Prostate gland (tissue), 2 donors: ENCODE measurements around the gene ARFRP1. TPM values are rescaled to one million over a fixed set of nuclear protein-coding genes. Genes with fewer than 3 reads are reported as not detected.

Experiments
- DNase-seq: peaks from one replicate; pipeline ENCODE4 v3.0.0-alpha.2; 2019; ENCODE audit warnings: low spot score
- H3K27ac ChIP-seq, 2 donors: fragments of 200-600 bp; sonication (generic); 2 replicates each; pipeline ENCODE4 v1.5.1; 2017 to 2019
- H3K27me3 ChIP-seq: fragments of 200-600 bp; sonication (generic); replicated peaks from 2 replicates; pipeline ENCODE4 v1.5.1; 2019; ENCODE audit not compliant: insufficient read depth
- H3K36me3 ChIP-seq, 2 donors: fragments of 200-600 bp; sonication (generic); 1 replicate in 1 of 2; 2 replicates in 1 of 2; pipeline versions ENCODE4 v1.5.1 to v1.8.1; 2017 to 2019
- H3K4me1 ChIP-seq: fragments of 200-600 bp; sonication (generic); replicated peaks from 2 replicates; pipeline ENCODE4 v1.5.1; 2019
- H3K4me3 ChIP-seq, 2 donors: fragments of 200-600 bp; sonication (generic); 2 replicates each; pipeline ENCODE4 v1.5.1; 2017 to 2019
- H3K9me3 ChIP-seq: fragments of 200-600 bp; sonication (generic); 2 replicates; pipeline ENCODE4 v1.5.1; 2017
- POLR2A ChIP-seq: fragments of 450-650 bp; IDR thresholded peaks from one replicate; pipeline ENCODE4 v1.6.1; 2016; ENCODE audit warnings: antibody characterized with exemption, mild to moderate bottlenecking
- POLR2AphosphoS5 ChIP-seq: sonication (generic); formaldehyde crosslinking; IDR thresholded peaks from one replicate; pipeline ENCODE4 v1.6.1; 2017; ENCODE audit warnings: antibody characterized with exemption
- WGBS: methylation state at CpG from one replicate; pipeline ENCODE4 v1.1.5; 2018; 5-methylcytosine and 5-hydroxymethylcytosine counted together
- intact Hi-C: fragments of 100-400 bp; cut with DNase I; formaldehyde crosslinking; loops from one replicate; pipeline ENCODE4 v1.14.2; 2022
- total RNA-seq, 2 donors: library from RNA; depleted of rRNA; stranded (reverse); fragments of >200 nt; gene quantifications; one replicate each; pipeline ENCODE4 v1.1.0, GENCODE V29; 2016
- TF ChIP-seq, protein P1 (sequence below), 4 experiments: fragments of 200-600 bp in 2 of 4; fragments of 450-650 bp in 2 of 4; sonication (generic) in 2 of 4; IDR thresholded peaks; 1 replicate in 3 of 4; 2 replicates in 1 of 4; pipeline ENCODE4 v1.5.1; 2016 to 2019; ENCODE audit warnings: antibody characterized with exemption in 4 of 4, mild to moderate bottlenecking in 2 of 4, moderate library complexity in 2 of 4

ARFRP1 gene
- total RNA-seq, 2 donors from 2014 or later = 36.8 to 50.8 TPM

DNA sequence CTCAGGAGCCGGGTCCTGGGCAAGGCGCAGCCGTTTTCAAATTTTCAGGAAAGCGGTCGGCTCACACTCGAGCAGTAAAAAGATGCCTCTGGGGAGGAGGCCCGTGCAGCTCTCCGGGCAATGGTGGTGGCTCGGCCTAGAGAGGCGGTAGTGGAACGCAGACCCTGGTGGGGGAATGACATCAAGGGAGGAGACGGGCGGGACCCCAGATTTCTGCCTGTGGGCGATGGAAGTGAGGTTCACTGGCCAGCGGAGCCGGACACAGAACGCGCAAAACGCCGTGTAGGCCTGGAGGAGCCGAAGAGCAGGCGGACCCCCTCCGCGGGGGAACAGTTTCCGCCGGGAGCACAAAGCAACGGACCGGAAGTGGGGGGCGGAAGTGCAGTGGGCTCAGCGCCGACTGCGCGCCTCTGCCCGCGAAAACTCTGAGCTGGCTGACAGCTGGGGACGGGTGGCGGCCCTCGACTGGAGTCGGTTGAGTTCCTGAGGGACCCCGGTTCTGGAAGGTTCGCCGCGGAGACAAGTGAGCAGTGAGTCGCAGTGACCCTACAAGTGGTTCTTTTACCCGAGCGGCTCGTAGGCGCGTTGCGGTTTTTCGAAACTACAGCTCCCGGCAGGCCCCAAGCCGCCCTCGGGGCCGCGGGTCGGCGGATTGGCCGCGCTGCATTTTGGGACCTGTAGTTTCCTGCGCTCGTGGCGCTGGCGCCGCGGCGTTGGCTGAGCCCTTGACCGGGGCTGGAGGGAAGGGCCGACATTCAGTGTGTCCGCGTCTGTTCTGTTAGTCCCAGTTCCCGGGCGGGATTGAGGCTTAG is 49.6 kb downstream of the ARFRP1 start, which contains the start of gene RTEL1:
RTEL1 (plus strand) TSS at position 376 of the 812 bp plus-strand sequence. CDS start 1,091 bp downstream, outside the sequence.
- H3K27me3 ChIP-seq = no peaks in the 10 kb centered on the region
- H3K9me3 ChIP-seq = no peaks in the 10 kb centered on the region
- peak within 1 kb of the TSS; percentile 69 to 79 for H3K4me3 ChIP-seq
- intact Hi-C loops = loop anchor here (5.0 kb wide), 2 partner anchors 49 to 79 kb away; partner anchors contain the start of genes ARFRP1, LIME1, SLC2A4RG and ZGPAT
- H3K36me3 ChIP-seq = peaks cover 0 to 5% of the 10 kb centered on the region in 2 donors
- WGBS = 1% methylated on average over 69 of the region's 73 CpGs
- H3K27ac ChIP-seq = peak within 1 kb of the TSS; percentile 86 to 87
- TF ChIP-seq, protein P1, sequence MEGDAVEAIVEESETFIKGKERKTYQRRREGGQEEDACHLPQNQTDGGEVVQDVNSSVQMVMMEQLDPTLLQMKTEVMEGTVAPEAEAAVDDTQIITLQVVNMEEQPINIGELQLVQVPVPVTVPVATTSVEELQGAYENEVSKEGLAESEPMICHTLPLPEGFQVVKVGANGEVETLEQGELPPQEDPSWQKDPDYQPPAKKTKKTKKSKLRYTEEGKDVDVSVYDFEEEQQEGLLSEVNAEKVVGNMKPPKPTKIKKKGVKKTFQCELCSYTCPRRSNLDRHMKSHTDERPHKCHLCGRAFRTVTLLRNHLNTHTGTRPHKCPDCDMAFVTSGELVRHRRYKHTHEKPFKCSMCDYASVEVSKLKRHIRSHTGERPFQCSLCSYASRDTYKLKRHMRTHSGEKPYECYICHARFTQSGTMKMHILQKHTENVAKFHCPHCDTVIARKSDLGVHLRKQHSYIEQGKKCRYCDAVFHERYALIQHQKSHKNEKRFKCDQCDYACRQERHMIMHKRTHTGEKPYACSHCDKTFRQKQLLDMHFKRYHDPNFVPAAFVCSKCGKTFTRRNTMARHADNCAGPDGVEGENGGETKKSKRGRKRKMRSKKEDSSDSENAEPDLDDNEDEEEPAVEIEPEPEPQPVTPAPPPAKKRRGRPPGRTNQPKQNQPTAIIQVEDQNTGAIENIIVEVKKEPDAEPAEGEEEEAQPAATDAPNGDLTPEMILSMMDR (IDR thresholded peaks at IDR 0.05) = peak in 2 of 4 experiments; percentile 20 to 36
- peak; percentile 86 for TF ChIP-seq POLR2AphosphoS5
- TF ChIP-seq POLR2A = no peak
- DNase-seq = peak; percentile 88
- peaks cover 9% of the 10 kb centered on the region for H3K4me1 ChIP-seq

DNA sequence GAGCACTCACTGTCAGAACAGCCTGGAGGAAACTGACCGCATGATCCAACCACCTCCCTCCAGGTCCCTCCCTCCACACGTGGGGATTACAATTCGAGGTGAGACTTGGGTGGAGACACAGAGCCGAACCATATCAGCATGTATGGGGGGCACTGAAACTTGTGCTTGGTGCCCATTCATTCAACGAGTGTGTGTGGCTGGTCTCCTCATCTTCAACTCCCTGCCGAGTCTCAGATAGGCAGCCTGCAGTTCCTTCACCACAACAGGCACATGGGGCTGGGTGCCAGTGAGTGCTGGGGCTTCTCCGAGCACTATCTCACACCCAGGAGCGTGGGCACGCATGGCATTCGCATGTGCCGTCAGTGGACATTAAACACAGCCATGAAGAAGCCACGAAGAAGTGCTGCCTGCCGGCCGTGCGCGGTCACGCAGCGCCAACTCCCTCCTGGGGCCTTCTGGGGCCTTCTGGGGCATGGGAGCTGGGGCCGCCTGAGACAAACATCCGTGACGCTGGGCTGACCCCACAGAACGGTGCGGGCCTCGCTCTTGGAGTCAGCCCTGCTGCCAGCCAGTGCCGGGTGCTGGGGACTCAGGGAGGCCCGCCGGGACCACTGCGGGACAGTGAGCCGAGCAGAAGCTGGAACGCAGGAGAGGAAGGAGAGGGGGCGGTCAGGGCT is 50.4 kb downstream of the ARFRP1 start:
- no peak for DNase-seq
- intact Hi-C loops = loop anchor here (5.0 kb wide), 2 partner anchors 50 to 80 kb away; partner anchors contain the start of genes ARFRP1, LIME1, SLC2A4RG and ZGPAT
- Histone ChIP-seq H3K4me1 (peaks cover 9% of the 10 kb centered on the region), H3K36me3 (peaks cover 0 to under 1% of the 10 kb centered on the region in 2 donors), H3K27ac (peak overlapping the region; percentile 86 to 87), H3K27me3 (no peaks in the 10 kb centered on the region), H3K9me3 (no peaks in the 10 kb centered on the region), H3K4me3 (peak overlapping the region; percentile 69 to 79)
- WGBS = 24% methylated on average over 30 of the region's 31 CpGs
- TF ChIP-seq, protein P1 (IDR thresholded peaks at IDR 0.05) = no peak

DNA sequence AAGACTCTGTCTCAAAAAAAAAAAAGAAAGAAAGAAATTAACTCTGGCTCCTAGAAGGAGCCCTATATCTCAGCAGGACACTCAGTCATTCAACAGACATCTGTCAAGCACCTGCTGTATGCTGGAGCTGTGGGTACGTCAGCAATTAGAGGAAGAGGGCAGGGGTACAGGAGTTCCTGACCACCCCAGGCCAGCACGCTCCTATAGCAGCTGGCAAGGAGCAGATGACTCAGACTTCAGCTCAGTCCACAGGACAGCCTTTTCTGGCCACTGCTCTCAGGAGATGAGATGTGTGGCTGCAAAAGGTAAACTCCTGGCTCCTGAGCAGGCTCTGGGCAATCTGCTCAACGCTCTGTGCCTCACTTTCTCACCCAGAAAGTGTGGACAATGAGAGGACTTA is 51.3 kb downstream of the ARFRP1 start:
- intact Hi-C loops = loop anchor here (5.0 kb wide), 2 partner anchors 51 to 81 kb away; partner anchors contain the start of genes ARFRP1, LIME1, SLC2A4RG and ZGPAT
- 98% methylated on average over 3 of the region's 3 CpGs for WGBS
- no peak overlapping the region for H3K27ac ChIP-seq
- no peak for DNase-seq
- no peak overlapping the region for H3K4me3 ChIP-seq
- no peaks in the 10 kb centered on the region for H3K27me3 ChIP-seq
- TF ChIP-seq POLR2AphosphoS5 (no peak), POLR2A (no peak)
- TF ChIP-seq, protein P1 (IDR thresholded peaks at IDR 0.05) = no peak
- no peaks in the 10 kb centered on the region for H3K9me3 ChIP-seq
- H3K36me3 ChIP-seq = no peaks in the 10 kb centered on the region
- H3K4me1 ChIP-seq = peaks cover 9% of the 10 kb centered on the region

DNA sequence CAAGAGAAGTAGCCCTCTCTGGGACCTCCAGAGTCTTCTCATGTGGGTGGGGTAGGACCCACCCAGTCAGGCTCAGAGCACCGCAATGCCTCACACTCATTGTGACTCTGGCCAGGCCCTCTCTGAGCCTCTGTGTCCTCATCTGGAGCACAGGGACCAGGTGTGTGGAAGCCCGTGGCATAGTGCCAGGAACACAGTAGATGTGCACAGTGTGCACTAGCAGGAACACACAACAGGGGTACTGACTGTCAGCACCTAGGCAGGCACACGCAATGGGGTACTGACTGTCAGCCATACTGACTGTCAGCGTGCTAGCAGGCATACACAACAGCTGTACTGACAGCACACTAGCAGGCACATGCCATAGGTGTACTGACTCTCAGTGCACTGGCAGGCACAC is 52.5 kb downstream of the ARFRP1 start:
- TF ChIP-seq, protein P1 (IDR thresholded peaks at IDR 0.05) = no peak
- TF ChIP-seq POLR2AphosphoS5 (no peak), POLR2A (no peak)
- H3K4me3 ChIP-seq = no peak overlapping the region
- H3K9me3 ChIP-seq = no peaks in the 10 kb centered on the region
- intact Hi-C loops = loop anchor here (5.0 kb wide), 2 partner anchors 52 to 82 kb away; partner anchors contain the start of genes ARFRP1, LIME1, SLC2A4RG and ZGPAT
- 76% methylated on average over 4 of the region's 4 CpGs for WGBS
- peaks cover 9% of the 10 kb centered on the region for H3K4me1 ChIP-seq
- H3K36me3 ChIP-seq = no peaks in the 10 kb centered on the region
- no peak for DNase-seq
- H3K27me3 ChIP-seq = no peaks in the 10 kb centered on the region
- no peak overlapping the region for H3K27ac ChIP-seq
